HEK293 (cell line): Measurements from ENCODE around the gene VSTM2B.

Source experiments
- CTCF ChIP-seq: fragments of 450-650 bp; formaldehyde crosslinking; IDR thresholded peaks from 2 replicates; pipeline ENCODE4 v1.5.1; 2016; ENCODE audit warnings: missing biosample characterization, missing genetic modification characterization
- HOXA7 ChIP-seq: sonication (generic); formaldehyde crosslinking; IDR thresholded peaks from 2 replicates; pipeline ENCODE4 v1.8.1; 2022; ENCODE audit warnings: missing genetic modification reagents, borderline replicate concordance
- KLF8 ChIP-seq: fragments of 450-650 bp; formaldehyde crosslinking; IDR thresholded peaks from 2 replicates; pipeline ENCODE4 v1.5.1; 2016; ENCODE audit warnings: missing biosample characterization, missing genetic modification characterization
- REST ChIP-seq: fragments of 450-650 bp; formaldehyde crosslinking; IDR thresholded peaks from 2 replicates; pipeline ENCODE4 v1.5.1; 2016; ENCODE audit warnings: missing biosample characterization, missing genetic modification characterization
- TSHZ1 ChIP-seq: fragments of 450-650 bp; formaldehyde crosslinking; IDR thresholded peaks from 2 replicates; pipeline ENCODE4 v1.5.1; 2016; ENCODE audit warnings: missing biosample characterization, missing genetic modification characterization, borderline replicate concordance
- YY1 ChIP-seq: fragments of 450-650 bp; formaldehyde crosslinking; IDR thresholded peaks from 2 replicates; pipeline ENCODE4 v1.5.1; 2018; ENCODE audit warnings: missing biosample characterization, missing genetic modification characterization
- ZFP41 ChIP-seq: fragments of 450-650 bp; formaldehyde crosslinking; IDR thresholded peaks from 2 replicates; pipeline ENCODE4 v1.5.1; 2016; ENCODE audit warnings: missing biosample characterization, missing genetic modification characterization, borderline replicate concordance
- ZNF16 ChIP-seq: fragments of 450-650 bp; formaldehyde crosslinking; IDR thresholded peaks from 2 replicates; pipeline ENCODE4 v1.5.1; 2016; ENCODE audit warnings: low read depth, missing biosample characterization, missing genetic modification characterization
- ZNF274 ChIP-seq, 2 experiments: fragments of 200-500 bp in 1 of 2; fragments of 450-650 bp in 1 of 2; sonication (Bioruptor generic) in 1 of 2; formaldehyde crosslinking in 1 of 2; IDR thresholded peaks; 2 replicates each; pipeline versions ENCODE4 v1.5.1 to v1.6.1; 2014 to 2016; ENCODE audit warnings: borderline replicate concordance in 1 of 2, inconsistent platforms in 1 of 2, low read length in 1 of 2, missing biosample characterization in 1 of 2, missing genetic modification characterization in 1 of 2
- ZNF518A ChIP-seq: fragments of 450-650 bp; formaldehyde crosslinking; conservative IDR thresholded peaks from 2 replicates; pipeline ENCODE4 v1.5.1; 2016; ENCODE audit warnings: low read depth, missing biosample characterization, missing genetic modification characterization
- ZNF624 ChIP-seq: fragments of 450-650 bp; formaldehyde crosslinking; IDR thresholded peaks from 2 replicates; pipeline ENCODE4 v1.5.1; 2017; ENCODE audit warnings: missing biosample characterization, missing genetic modification characterization
- ZNF707 ChIP-seq: fragments of 450-650 bp; formaldehyde crosslinking; IDR thresholded peaks from 2 replicates; pipeline ENCODE4 v1.5.1; 2016; ENCODE audit warnings: missing biosample characterization, missing genetic modification characterization
- ZNF76 ChIP-seq: fragments of 450-650 bp; formaldehyde crosslinking; IDR thresholded peaks from 2 replicates; pipeline ENCODE4; 2016; ENCODE audit warnings: low read depth, missing biosample characterization, missing genetic modification characterization, borderline replicate concordance
- ZNF837 ChIP-seq: fragments of 450-650 bp; formaldehyde crosslinking; IDR thresholded peaks from 2 replicates; pipeline ENCODE4 v1.5.1; 2016; ENCODE audit warnings: missing biosample characterization, missing genetic modification characterization

GRCh38 chr19:29576761-29577648, 51.2 kb downstream of the VSTM2B start:
- no peak for TF ChIP-seq REST
- TF ChIP-seq ZNF274 (IDR thresholded peaks at IDR 0.05; ENCODE audit: low read length), result no peak
- TF ChIP-seq ZNF274 (tag by site-specific recombination; IDR thresholded peaks at IDR 0.05; ENCODE audit: borderline replicate concordance), result no peak
- no peak for TF ChIP-seq ZNF707 (tag by site-specific recombination)
- TF ChIP-seq HOXA7, result no peak
- no peak for TF ChIP-seq ZNF518A (tag by site-specific recombination)
- TF ChIP-seq ZNF16 (tag by site-specific recombination), result no peak
- no peak for TF ChIP-seq YY1
- TF ChIP-seq KLF8 (tag by site-specific recombination), result no peak
- TF ChIP-seq CTCF, result no peak
- no peak for TF ChIP-seq ZNF76
- TF ChIP-seq ZNF624 (tag by site-specific recombination), result no peak
- no peak for TF ChIP-seq TSHZ1 (tag by site-specific recombination)
- no peak for TF ChIP-seq ZNF837 (tag by site-specific recombination)
- TF ChIP-seq ZFP41, result no peak
